Measurements from ENCODE around the gene FBN1.

The FBN1 gene

DNA sequence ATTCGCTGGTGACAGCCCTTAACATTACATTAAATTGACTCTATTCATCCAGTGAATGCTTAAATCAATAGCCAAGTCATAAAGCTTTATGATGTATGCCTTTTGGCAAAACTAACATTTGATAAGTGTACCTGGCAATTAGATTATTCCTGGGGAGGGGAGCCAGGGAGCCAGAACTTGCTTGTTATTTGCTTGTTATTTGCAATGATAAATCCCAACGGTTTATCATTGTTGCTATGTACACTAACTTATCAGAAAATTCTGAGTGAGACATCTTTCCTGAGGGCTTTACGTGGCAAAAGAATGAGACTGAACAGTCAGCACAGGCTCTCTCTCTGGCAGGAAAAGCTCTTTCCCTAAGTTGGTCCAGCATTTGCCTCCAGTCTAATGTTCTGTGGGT lies 35.8 kb upstream of the FBN1 start (continued):
- TF ChIP-seq RBAK (tag by site-specific recombination; IDR thresholded peaks at IDR 0.05) (no peak), ZNF404 (tag by site-specific recombination; IDR thresholded peaks at IDR 0.05) (no peak)

DNA sequence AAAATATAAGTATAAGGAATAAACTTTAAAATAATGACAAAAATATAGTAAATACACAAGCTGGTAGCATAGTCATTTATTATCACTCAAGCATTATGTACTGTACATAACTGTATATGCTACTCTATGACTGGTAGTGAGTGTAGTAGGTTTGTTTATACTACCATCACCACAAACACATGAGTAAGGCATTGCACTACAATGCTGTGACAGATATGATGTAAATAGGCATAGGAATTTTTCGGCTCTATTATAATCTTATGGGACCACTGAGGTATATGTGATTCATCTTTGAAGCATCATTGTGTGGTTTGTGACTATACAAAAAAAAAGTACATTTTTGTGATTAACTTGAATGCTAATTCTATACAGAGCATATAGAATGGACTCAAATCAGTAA lies 35.3 kb upstream of the FBN1 start:
- ChIA-PET CTCF (no interaction called here), POLR2A (no interaction called here)
- H3K9me3 ChIP-seq (ENCODE audit: control insufficient read depth, insufficient read depth, low read depth, low read length): no peaks in the 10 kb centered on the region
- no peaks in the 10 kb centered on the region for H3K4me1 ChIP-seq (ENCODE audit: control insufficient read depth, insufficient read depth, low read length)
- no peak overlapping the region for H3K27ac ChIP-seq (ENCODE audit: extremely low read depth, low read depth, low read length)
- TF ChIP-seq ZNF785 (tag by site-specific recombination; IDR thresholded peaks at IDR 0.05) (no peak), ZBTB48 (tag by site-specific recombination; IDR thresholded peaks at IDR 0.05) (no peak), ZFP37 (tag by site-specific recombination; IDR thresholded peaks at IDR 0.05) (no peak), BCL11A (tag by site-specific recombination; IDR thresholded peaks at IDR 0.05; ENCODE audit: low read depth) (no peak), SP7 (tag by site-specific recombination; IDR thresholded peaks at IDR 0.05) (no peak), ZNF677 (tag by site-specific recombination; IDR thresholded peaks at IDR 0.05) (no peak), GLI2 (tag by site-specific recombination; IDR thresholded peaks at IDR 0.05; ENCODE audit: borderline replicate concordance, low read depth) (no peak)
- H3K4me3 ChIP-seq (ENCODE audit: low read depth, low read length): no peak overlapping the region
- no peaks in the 10 kb centered on the region for H3K36me3 ChIP-seq (ENCODE audit: control insufficient read depth in 2 of 2, insufficient read depth in 1 of 2, low read length in 2 of 2)

DNA sequence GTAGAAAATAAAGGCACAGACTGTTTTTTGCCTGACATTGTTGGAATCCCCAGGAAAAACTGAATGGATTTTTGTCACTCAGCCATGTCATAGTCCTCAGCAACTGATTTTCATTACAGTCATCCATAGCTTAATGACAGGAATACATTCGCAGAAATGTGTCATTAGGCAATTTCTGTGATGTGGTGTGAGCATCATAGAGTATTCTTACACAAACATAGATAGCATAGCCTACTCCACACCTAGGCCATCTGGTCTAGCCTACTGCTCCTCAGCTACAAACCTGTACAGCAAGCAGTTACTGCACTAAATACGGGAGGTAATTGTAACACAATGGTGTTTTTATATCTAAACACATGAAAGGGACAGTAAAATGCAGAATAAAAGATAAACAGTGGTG lies 34.4 kb upstream of the FBN1 start:
- no peaks in the 10 kb centered on the region for H3K4me1 ChIP-seq (ENCODE audit: control insufficient read depth, insufficient read depth, low read length)
- ChIA-PET CTCF (interaction anchor here (1.1 kb wide), 1 partner anchor 31 kb away, joined by 4 read pairs; no protein-coding TSS in a partner anchor), POLR2A (no interaction called here)
- H3K27ac ChIP-seq (ENCODE audit: extremely low read depth, low read depth, low read length): no peak overlapping the region
- H3K9me3 ChIP-seq (ENCODE audit: control insufficient read depth, insufficient read depth, low read depth, low read length): no peaks in the 10 kb centered on the region
- no peak overlapping the region for H3K4me3 ChIP-seq (ENCODE audit: low read depth, low read length)
- H3K36me3 ChIP-seq (ENCODE audit: control insufficient read depth in 2 of 2, insufficient read depth in 1 of 2, low read length in 2 of 2): no peaks in the 10 kb centered on the region
- TF ChIP-seq, protein P1, sequence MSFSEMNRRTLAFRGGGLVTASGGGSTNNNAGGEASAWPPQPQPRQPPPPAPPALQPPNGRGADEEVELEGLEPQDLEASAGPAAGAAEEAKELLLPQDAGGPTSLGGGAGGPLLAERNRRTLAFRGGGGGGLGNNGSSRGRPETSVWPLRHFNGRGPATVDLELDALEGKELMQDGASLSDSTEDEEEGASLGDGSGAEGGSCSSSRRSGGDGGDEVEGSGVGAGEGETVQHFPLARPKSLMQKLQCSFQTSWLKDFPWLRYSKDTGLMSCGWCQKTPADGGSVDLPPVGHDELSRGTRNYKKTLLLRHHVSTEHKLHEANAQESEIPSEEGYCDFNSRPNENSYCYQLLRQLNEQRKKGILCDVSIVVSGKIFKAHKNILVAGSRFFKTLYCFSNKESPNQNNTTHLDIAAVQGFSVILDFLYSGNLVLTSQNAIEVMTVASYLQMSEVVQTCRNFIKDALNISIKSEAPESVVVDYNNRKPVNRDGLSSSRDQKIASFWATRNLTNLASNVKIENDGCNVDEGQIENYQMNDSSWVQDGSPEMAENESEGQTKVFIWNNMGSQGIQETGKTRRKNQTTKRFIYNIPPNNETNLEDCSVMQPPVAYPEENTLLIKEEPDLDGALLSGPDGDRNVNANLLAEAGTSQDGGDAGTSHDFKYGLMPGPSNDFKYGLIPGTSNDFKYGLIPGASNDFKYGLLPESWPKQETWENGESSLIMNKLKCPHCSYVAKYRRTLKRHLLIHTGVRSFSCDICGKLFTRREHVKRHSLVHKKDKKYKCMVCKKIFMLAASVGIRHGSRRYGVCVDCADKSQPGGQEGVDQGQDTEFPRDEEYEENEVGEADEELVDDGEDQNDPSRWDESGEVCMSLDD (tag by site-specific recombination; IDR thresholded peaks at IDR 0.05): no peak
- TF ChIP-seq GLI2 (tag by site-specific recombination; IDR thresholded peaks at IDR 0.05; ENCODE audit: borderline replicate concordance, low read depth) (no peak), SCRT2 (tag by site-specific recombination; IDR thresholded peaks at IDR 0.05) (no peak), ZNF677 (tag by site-specific recombination; IDR thresholded peaks at IDR 0.05) (no peak), SP2 (tag by site-specific recombination; IDR thresholded peaks at IDR 0.05) (no peak), YY1 (tag by site-specific recombination; IDR thresholded peaks at IDR 0.05) (no peak), HOXA7 (CRISPR knock-in tag; IDR thresholded peaks at IDR 0.05; ENCODE audit: borderline replicate concordance) (no peak)

DNA sequence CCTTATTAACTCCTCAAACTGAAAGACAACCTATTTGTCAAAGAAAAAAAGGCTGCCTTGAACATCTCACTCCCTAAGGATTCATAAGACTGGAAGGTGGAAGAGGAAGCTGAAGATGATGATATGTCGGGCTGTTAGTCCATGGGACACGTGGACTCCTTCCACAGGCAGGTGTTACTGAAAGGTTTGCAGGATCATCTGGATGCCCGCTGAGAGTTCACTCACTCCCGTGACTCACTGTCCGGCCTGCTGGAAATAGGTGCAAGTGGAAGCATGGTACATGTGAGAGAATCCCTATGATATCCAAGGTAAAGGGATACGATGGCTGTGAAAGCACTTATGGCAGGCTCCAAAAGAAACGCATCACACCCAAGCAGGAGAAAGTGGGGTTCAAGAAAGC lies 33.3 kb upstream of the FBN1 start:
- Histone ChIP-seq H3K4me3 (ENCODE audit: low read depth, low read length) (no peak overlapping the region), H3K9me3 (ENCODE audit: control insufficient read depth, insufficient read depth, low read depth, low read length) (no peaks in the 10 kb centered on the region), H3K27ac (ENCODE audit: extremely low read depth, low read depth, low read length) (no peak overlapping the region), H3K4me1 (ENCODE audit: control insufficient read depth, insufficient read depth, low read length) (no peaks in the 10 kb centered on the region), H3K36me3 (ENCODE audit: control insufficient read depth in 2 of 2, insufficient read depth in 1 of 2, low read length in 2 of 2) (no peaks in the 10 kb centered on the region)
- TF ChIP-seq ZSCAN30 (tag by site-specific recombination; IDR thresholded peaks at IDR 0.05) (no peak), ZNF585B (tag by site-specific recombination; IDR thresholded peaks at IDR 0.05) (no peak), ZNF16 (tag by site-specific recombination; IDR thresholded peaks at IDR 0.05; ENCODE audit: low read depth) (no peak), ZNF558 (tag by site-specific recombination; IDR thresholded peaks at IDR 0.05) (no peak), ZNF791 (tag by site-specific recombination; IDR thresholded peaks at IDR 0.05) (no peak), GFI1B (tag by site-specific recombination; IDR thresholded peaks at IDR 0.05) (no peak)
- ChIA-PET POLR2A (no interaction called here), CTCF (interaction anchor here (0.5 kb wide), 1 partner anchor 1541 kb away, joined by 4 read pairs; no protein-coding TSS in a partner anchor)

All from HEK293 (cell line).